NT2/D1 (cell line): ENCODE data around the gene GALNT6.
"Not testable (repeated sequence)": the region's sequence is repeated elsewhere in the genome, so short reads cannot be mapped to it uniquely, and the experiment has no call there.

Experiments used
- DNase-seq: peaks from one replicate; pipeline ENCODE4 v3.0.0-alpha.2; 2011; ENCODE audit warnings: low read depth, low spot score
- H3K27me3 ChIP-seq: 2 replicates; pipeline ENCODE4 v1.6.0; 2011; ENCODE audit warnings: mild to moderate bottlenecking; ENCODE audit not compliant: insufficient read length, insufficient read depth
- H3K36me3 ChIP-seq: 2 replicates; pipeline ENCODE4 v1.6.1; 2011; ENCODE audit warnings: mild to moderate bottlenecking, low read length, mixed read lengths; ENCODE audit not compliant: insufficient read depth, insufficient read length
- H3K4me1 ChIP-seq: 2 replicates; pipeline ENCODE4 v1.5.1; 2011; ENCODE audit not compliant: insufficient read depth, insufficient read length
- H3K4me3 ChIP-seq: 2 replicates; pipeline ENCODE4 v1.5.1; 2011; ENCODE audit warnings: low read depth; ENCODE audit not compliant: insufficient read length
- H3K9ac ChIP-seq: 2 replicates; pipeline ENCODE4 v1.6.0; 2011; ENCODE audit warnings: low read depth; ENCODE audit not compliant: insufficient read length
- H3K9me3 ChIP-seq: 2 replicates; pipeline ENCODE4 v1.5.1; 2011; ENCODE audit warnings: mild to moderate bottlenecking, low read length; ENCODE audit not compliant: insufficient read depth
- SUZ12 ChIP-seq: IDR thresholded peaks from 2 replicates; pipeline ENCODE4 v1.6.1; 2011; ENCODE audit not compliant: insufficient read length, insufficient read depth; ENCODE audit errors: extremely low read depth
- YY1 ChIP-seq: IDR thresholded peaks from 2 replicates; pipeline ENCODE4 v1.6.1; 2011; ENCODE audit not compliant: insufficient read length, insufficient read depth
- ZNF274 ChIP-seq: IDR thresholded peaks from 2 replicates; pipeline ENCODE4 v1.6.1; 2011; ENCODE audit warnings: mild to moderate bottlenecking, low read depth, low read length

GALNT6 gene

DNA sequence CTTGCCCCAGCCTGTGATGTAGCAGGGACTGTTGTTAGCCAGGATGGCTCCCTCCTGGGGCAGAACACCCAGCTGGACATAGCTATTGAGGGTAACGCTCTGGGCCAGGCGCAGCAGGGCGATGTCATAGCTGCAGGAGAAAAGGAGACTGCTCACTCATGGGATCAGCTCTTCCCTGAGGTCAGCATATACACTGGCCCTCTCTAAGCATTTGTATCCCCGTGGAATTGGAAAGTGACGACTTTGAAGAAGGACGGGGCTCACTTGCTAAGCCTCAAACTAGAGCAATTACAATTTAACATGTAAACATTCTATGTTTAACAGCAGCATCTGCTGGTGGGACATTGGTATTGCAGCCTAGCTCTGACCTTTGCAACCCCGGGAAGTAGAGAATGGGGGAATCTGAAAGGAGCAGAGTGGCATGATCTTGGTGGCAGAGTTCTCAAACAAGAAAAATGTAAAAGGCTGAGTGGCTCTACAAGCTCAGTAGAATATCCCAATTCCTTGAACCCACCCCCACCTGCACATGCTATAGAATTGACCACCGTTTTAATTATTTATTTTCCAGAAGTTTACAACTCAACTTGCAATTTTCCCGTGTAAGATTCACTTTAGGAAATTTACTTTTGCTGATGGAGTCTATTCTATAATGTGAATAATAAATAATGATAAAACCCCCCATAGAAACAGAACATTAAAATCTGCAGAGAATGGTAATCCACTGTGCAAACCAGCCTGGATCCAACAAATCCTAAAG is 49.8 kb downstream of the GALNT6 start:
- H3K9ac ChIP-seq: no peak overlapping the region

DNA sequence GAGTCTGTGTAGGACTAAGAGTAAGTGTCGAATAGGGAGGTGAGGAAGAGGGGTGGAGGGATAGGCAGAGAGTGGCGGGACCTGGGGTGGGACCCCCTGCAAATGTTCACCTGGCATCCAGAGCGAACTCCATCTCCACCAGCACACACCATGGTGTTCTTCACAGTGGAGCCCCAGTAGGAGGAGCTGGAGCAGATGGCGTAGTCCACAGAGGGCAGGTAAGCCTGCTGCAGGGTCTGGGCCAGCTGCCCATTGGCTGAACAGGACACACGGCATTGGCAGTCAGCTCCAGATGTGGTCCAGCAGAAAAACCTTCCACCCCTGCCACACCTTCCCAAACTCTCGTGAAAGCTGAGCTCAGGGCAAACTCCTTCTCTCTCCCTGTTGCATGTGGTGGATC is 51.5 kb downstream of the GALNT6 start:
- Histone ChIP-seq H3K36me3 (no peaks in the 10 kb centered on the region), H3K9me3 (no peaks in the 10 kb centered on the region), H3K4me1 (peaks cover 4% of the 10 kb centered on the region), H3K4me3 (no peak overlapping the region), H3K27me3 (no peaks in the 10 kb centered on the region), H3K9ac (no peak overlapping the region)
- no peak for TF ChIP-seq YY1
- TF ChIP-seq SUZ12: no peak
- no peak for TF ChIP-seq ZNF274
- DNase-seq: no peak

More for the DNA sequence above, 49.8 kb downstream of the GALNT6 start:
- Histone ChIP-seq H3K36me3 (no peaks in the 10 kb centered on the region), H3K4me3 (no peak overlapping the region), H3K4me1 (peaks cover 9% of the 10 kb centered on the region), H3K27me3 (no peaks in the 10 kb centered on the region), H3K9me3 (no peaks in the 10 kb centered on the region)
- DNase-seq: peak; percentile 63
- TF ChIP-seq SUZ12: no peak
- no peak for TF ChIP-seq ZNF274
- TF ChIP-seq YY1: no peak

DNA sequence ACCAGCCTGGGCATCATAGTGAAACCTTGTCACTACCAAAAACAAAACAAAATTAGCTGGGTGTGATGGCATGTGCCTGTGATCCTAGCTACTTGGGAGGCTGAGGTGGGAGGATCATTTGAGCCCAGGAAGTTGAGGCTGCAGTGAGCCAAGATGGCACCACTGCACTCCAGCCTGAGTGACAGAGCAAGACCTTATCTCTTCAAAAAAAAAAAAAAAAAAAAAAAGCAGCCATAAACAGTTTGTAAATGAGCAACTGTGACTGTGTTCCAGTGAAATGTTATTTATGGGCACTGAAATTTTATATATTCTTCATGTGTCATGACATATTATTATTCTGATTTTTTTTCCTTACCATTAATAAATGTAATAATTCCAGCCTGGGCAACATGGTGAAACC is 53.9 kb downstream of the GALNT6 start:
- H3K4me3 ChIP-seq, H3K9me3 ChIP-seq, H3K9ac ChIP-seq, H3K4me1 ChIP-seq, DNase-seq, H3K36me3 ChIP-seq, H3K27me3 ChIP-seq: not testable (repeated sequence)

DNA sequence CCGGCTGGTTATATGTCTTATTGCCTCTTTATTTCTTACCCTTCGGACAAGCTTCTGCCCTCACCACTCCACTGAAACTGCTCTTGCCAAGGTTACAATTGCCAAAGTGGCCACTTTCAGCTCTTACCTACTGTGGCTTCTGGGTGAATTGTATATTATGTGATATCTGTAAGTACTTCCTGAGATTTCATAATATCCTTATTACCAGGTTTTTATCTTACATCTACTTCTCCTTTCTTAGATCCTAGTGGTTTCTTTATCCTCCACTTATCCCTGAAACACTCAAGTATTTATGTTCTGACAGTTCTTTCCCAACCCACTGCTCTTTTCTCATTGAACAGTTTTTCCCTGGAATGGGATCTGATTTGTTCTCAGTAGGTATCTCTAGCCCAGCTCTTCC is 55.3 kb downstream of the GALNT6 start:
- no peaks in the 10 kb centered on the region for H3K9me3 ChIP-seq
- H3K9ac ChIP-seq: no peak overlapping the region
- H3K4me1 ChIP-seq: peaks cover 4% of the 10 kb centered on the region
- H3K4me3 ChIP-seq: no peak overlapping the region
- TF ChIP-seq YY1 (no peak), ZNF274 (no peak), SUZ12 (no peak)
- no peak for DNase-seq
- H3K27me3 ChIP-seq: no peaks in the 10 kb centered on the region
- no peaks in the 10 kb centered on the region for H3K36me3 ChIP-seq

DNA sequence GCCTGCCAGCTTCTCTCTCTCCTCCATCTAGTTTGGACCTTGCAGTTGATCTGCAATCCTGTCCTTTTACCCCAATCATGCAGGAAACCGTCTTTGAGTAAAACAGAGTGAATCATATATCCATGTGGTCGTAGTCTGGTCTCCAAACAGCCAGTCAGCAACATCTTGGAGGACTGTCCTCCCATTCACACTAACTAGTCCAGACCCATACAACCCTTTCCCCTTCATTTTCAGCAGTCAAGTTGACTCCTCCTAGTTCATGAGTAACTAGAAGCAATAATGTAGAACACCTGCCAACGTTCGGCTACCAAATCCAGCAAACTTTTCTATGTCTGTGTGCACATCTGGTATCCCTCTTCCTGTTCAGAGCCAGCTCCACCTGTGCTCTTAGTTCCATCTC is 56.4 kb downstream of the GALNT6 start:
- H3K4me1 ChIP-seq: peaks cover 4% of the 10 kb centered on the region
- no peaks in the 10 kb centered on the region for H3K36me3 ChIP-seq
- H3K9me3 ChIP-seq: no peaks in the 10 kb centered on the region
- no peak overlapping the region for H3K4me3 ChIP-seq
- DNase-seq: no peak
- no peaks in the 10 kb centered on the region for H3K27me3 ChIP-seq
- no peak for TF ChIP-seq ZNF274
- no peak for TF ChIP-seq SUZ12
- TF ChIP-seq YY1: no peak
- H3K9ac ChIP-seq: no peak overlapping the region

DNA sequence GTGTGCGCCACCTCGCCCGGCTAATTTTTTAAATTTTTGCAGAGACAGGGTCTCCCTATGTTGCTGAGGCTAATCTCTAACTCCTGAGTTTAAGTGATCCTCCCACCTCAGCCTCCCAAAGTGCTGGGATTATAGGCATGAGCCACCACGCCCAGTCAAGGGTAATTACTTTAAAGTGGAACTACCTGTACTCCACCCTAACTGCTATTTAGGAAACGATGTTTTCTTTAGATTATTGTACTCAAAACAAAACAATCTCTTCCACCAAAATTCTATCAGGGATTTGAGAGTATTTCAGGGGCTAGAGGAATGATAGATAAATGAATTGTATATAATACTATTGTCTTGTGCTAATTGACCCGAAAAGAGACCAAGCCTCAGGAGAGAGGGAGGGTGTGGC is 57.7 kb downstream of the GALNT6 start:
- Histone ChIP-seq H3K36me3 (no peaks in the 10 kb centered on the region), H3K9ac (no peak overlapping the region), H3K4me1 (peaks cover 8% of the 10 kb centered on the region), H3K27me3 (no peaks in the 10 kb centered on the region), H3K4me3 (no peak overlapping the region), H3K9me3 (no peaks in the 10 kb centered on the region)
- no peak for DNase-seq
- TF ChIP-seq YY1 (no peak), SUZ12 (no peak), ZNF274 (no peak)

DNA sequence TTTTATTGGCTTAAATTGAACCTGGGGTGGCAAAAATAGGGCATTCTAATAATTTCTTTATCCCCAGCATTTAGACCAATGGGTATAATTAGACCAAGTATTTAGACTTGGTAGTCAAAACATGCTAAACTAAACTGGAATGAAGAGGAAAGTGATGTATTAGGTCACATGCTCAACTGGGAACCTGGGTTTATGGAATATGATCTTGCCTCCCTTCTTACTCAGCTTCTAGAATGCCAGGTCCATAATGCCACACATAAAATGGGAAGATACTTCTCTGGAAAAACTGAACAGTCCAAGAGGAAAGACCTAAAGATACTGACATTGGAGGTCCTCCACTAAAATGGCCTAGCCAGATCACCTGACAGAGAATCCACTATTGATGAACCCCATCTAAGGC is 61.0 kb downstream of the GALNT6 start:
- Histone ChIP-seq H3K36me3 (no peaks in the 10 kb centered on the region), H3K4me1 (peaks cover 8% of the 10 kb centered on the region), H3K9me3 (no peaks in the 10 kb centered on the region), H3K4me3 (no peak overlapping the region), H3K27me3 (no peaks in the 10 kb centered on the region), H3K9ac (no peak overlapping the region)
- no peak for DNase-seq
- TF ChIP-seq YY1: no peak
- no peak for TF ChIP-seq ZNF274
- TF ChIP-seq SUZ12: no peak

DNA sequence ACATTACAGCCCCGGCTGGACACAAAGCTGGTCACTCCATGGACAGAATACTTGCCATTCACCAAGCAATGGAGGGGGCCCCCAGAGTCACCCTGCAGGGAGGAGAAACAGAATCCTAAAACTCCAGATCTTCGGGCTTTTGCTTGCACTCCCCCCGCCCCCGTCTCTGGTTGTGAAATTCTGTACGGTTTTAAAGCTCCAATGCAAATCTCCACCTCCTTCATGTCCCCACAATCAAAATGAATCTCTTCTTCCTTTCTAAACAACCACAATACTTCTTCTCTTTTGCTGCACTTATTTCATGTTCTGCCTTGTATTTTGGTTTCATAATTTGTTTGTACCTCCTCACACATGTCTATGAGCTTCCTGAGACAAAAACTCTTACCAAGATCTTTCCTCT is 61.5 kb downstream of the GALNT6 start:
- H3K36me3 ChIP-seq: no peaks in the 10 kb centered on the region
- H3K9me3 ChIP-seq: no peaks in the 10 kb centered on the region
- no peak overlapping the region for H3K9ac ChIP-seq
- TF ChIP-seq YY1 (no peak), ZNF274 (no peak), SUZ12 (no peak)
- no peak for DNase-seq
- no peak overlapping the region for H3K4me3 ChIP-seq
- peaks cover 8% of the 10 kb centered on the region for H3K4me1 ChIP-seq
- no peaks in the 10 kb centered on the region for H3K27me3 ChIP-seq
